SJCRH30 (cell line): ENCODE results near the gene ACTN4. TPM values are rescaled to one million over a fixed set of nuclear protein-coding genes. Genes with fewer than 3 reads are reported as not detected.

ENCODE experiments used
- DNase-seq, 2 experiments: peaks; one replicate each; pipeline ENCODE4 v3.0.0-alpha.2; 2015 to 2020
- H3K27ac ChIP-seq: fragments of 250-450 bp; sonication (Bioruptor Pico); 2 replicates; pipeline ENCODE4 v1.5.1; 2020; ENCODE audit warnings: mild to moderate bottlenecking, moderate library complexity
- H3K27me3 ChIP-seq: fragments of 250-450 bp; sonication (Bioruptor Pico); 2 replicates; pipeline ENCODE4 v1.5.1; 2020; ENCODE audit warnings: mild to moderate bottlenecking, moderate library complexity
- H3K36me3 ChIP-seq: fragments of 250-450 bp; sonication (Bioruptor Pico); 2 replicates; pipeline ENCODE4 v1.5.1; 2020; ENCODE audit warnings: mild to moderate bottlenecking, moderate library complexity
- H3K4me1 ChIP-seq: fragments of 250-450 bp; sonication (Bioruptor Pico); 2 replicates; pipeline ENCODE4 v1.5.1; 2020; ENCODE audit warnings: mild to moderate bottlenecking, moderate library complexity
- H3K4me3 ChIP-seq: fragments of 250-450 bp; sonication (Bioruptor Pico); 2 replicates; pipeline ENCODE4 v1.5.1; 2020; ENCODE audit warnings: mild to moderate bottlenecking, moderate library complexity
- H3K9me3 ChIP-seq: fragments of 250-450 bp; sonication (Bioruptor Pico); replicated peaks from 2 replicates; pipeline ENCODE4 v1.5.1; 2020; ENCODE audit warnings: mild to moderate bottlenecking, moderate library complexity
- total RNA-seq: library from RNA; depleted of rRNA; stranded (reverse); fragments of >200 nt; shearing (Covaris generic); gene quantifications from 2 replicates; pipeline ENCODE4 v1.2.3, GENCODE V29; 2014

The ACTN4 gene
- total RNA-seq, 1 experiment from 2014 or later = 192 TPM

GRCh38 chr19:38684862-38685665, 37.6 kb downstream of the ACTN4 start:
- Histone ChIP-seq H3K4me3 (no peak overlapping the region), H3K4me1 (peaks cover 33% of the 10 kb centered on the region)

DNA sequence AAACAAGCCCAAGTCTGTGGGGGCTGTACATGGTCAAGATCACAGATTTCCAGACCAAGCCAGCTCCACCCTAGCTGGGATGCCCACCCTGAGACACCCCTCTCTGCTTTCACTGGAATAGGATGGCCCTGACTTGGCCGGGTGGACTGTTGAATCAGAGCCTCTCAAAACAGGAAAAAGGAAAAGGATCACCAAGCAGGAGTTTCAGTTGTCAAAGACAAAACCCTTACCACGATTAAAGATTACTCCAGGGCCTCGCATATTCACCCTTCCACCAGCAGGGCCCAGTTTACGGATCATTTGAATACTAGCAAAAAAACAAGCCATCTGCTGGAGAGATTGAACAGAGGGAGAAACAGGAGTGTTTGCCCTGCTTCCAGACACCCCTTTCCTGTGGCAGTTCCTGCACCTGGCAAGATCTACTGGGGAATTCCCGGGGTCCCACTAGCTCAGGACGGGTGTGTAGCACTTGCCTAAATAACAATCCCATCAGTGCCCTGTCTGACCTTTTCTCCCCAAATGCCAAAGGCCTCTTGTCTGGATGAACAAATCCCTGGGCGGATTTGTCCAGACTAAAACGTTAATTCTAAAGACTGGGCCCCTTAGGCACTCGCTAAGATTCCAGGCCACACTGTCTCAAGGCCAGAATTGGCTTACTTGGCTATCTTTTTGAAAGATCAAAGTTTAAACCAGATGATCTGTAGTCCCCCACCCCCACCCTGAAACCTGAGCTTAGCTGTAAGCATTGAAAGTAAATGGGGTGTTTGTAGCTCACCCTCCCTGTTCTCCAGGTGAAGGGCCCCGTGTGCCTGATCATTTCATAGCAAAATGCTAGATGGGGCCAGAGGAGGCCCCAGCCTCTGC, 38.4 kb downstream of the ACTN4 start:
- H3K4me3 ChIP-seq = no peak overlapping the region
- no peak for DNase-seq
- H3K27me3 ChIP-seq = no peaks in the 10 kb centered on the region
- no peaks in the 10 kb centered on the region for H3K9me3 ChIP-seq
- no peak overlapping the region for H3K27ac ChIP-seq
- peaks cover 33% of the 10 kb centered on the region for H3K4me1 ChIP-seq
- peaks cover 12% of the 10 kb centered on the region for H3K36me3 ChIP-seq

More at GRCh38 chr19:38684862-38685665, 37.6 kb downstream of the ACTN4 start:
- no peaks in the 10 kb centered on the region for H3K9me3 ChIP-seq
- H3K27me3 ChIP-seq = no peaks in the 10 kb centered on the region
- no peak for DNase-seq
- H3K27ac ChIP-seq = no peak overlapping the region
- H3K36me3 ChIP-seq = peaks cover 12% of the 10 kb centered on the region

- peaks cover 33% of the 10 kb centered on the region for H3K4me1 ChIP-seq
- DNase-seq = no peak
- peaks cover 10% of the 10 kb centered on the region for H3K36me3 ChIP-seq
- H3K27me3 ChIP-seq = no peaks in the 10 kb centered on the region
- no peak overlapping the region for H3K4me3 ChIP-seq
- no peaks in the 10 kb centered on the region for H3K9me3 ChIP-seq
- H3K27ac ChIP-seq = no peak overlapping the region
Measured at GRCh38 chr19:38686530-38686888, 39.1 kb downstream of the ACTN4 start.

DNA sequence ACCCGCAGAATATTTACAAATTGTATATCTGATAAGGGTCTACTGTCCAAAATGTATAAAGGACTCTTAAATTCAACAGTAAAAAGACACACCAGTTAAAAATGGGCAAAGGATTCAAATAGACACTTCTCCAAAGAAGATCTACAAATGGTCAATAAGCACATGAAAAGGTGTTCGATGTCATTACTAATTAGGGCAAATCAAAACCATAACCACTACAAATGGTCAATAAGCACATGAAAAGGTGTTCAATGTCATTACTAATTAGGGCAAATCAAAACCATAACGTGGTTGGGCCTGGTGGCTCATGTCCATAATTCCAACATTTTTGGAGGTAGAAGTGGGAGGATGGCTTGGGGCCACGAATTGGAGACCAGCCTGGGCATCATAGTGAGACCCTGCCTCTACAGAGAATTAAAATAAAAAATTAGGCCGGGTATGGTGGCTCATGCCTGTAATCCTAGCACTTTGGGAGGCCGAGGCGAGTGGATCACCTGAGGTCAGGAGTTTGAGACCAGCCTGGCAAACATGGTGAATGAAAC, 40.5 kb downstream of the ACTN4 start:
- H3K36me3 ChIP-seq = peaks cover 10% of the 10 kb centered on the region
- no peak for DNase-seq
- H3K27ac ChIP-seq = no peak overlapping the region
- H3K4me3 ChIP-seq = no peak overlapping the region
- no peaks in the 10 kb centered on the region for H3K9me3 ChIP-seq
- no peaks in the 10 kb centered on the region for H3K27me3 ChIP-seq
- H3K4me1 ChIP-seq = peaks cover 45% of the 10 kb centered on the region

DNA sequence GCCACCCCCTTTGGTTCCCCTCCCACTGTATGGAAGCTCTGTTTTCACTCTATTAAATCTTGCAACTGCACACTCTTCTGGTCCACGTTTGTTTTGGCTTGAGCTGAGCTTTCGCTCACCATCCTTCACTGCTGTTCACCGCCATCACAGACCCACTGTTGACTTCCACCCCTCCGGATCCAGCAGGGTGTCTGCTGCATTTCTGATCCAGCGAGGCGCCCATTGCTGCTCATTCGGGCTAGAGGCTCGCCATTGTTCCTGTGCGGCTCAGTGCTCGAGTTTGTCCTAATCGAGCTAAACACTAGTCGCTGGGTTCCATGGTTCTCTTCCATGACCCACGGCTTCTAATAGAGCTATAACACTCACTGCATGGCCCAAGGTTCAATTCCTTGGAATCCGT, 42.7 kb downstream of the ACTN4 start:
- H3K36me3 ChIP-seq = peaks cover 15% of the 10 kb centered on the region

DNA sequence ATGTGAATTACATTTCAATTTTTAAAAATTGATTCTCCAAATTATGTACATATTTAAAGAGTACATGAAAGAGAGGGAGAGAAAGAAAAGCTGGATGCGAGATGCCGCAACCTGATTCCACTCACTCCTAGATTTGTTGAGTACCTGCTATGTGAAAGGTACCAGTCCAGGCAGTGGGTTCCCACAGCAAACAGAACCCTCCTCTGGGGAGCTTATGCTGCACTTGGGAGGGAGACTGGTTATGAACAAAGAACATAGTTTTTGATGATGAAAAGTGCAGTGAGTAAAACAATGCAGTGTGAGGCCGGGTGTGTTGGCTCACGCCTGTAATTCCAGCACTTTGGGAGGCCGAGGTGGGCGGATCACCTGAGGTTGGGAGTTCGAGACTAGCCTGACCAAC, 43.4 kb downstream of the ACTN4 start:
- Histone ChIP-seq H3K27me3 (no peaks in the 10 kb centered on the region), H3K27ac (no peak overlapping the region), H3K4me1 (peaks cover 37% of the 10 kb centered on the region), H3K36me3 (peaks cover 16% of the 10 kb centered on the region), H3K4me3 (no peak overlapping the region), H3K9me3 (no peaks in the 10 kb centered on the region)
- no peak for DNase-seq

More for the DNA sequence above, 42.7 kb downstream of the ACTN4 start:
- Histone ChIP-seq H3K9me3 (no peaks in the 10 kb centered on the region), H3K27ac (no peak overlapping the region), H3K4me1 (peaks cover 44% of the 10 kb centered on the region), H3K27me3 (no peaks in the 10 kb centered on the region), H3K4me3 (no peak overlapping the region)
- no peak for DNase-seq

DNA sequence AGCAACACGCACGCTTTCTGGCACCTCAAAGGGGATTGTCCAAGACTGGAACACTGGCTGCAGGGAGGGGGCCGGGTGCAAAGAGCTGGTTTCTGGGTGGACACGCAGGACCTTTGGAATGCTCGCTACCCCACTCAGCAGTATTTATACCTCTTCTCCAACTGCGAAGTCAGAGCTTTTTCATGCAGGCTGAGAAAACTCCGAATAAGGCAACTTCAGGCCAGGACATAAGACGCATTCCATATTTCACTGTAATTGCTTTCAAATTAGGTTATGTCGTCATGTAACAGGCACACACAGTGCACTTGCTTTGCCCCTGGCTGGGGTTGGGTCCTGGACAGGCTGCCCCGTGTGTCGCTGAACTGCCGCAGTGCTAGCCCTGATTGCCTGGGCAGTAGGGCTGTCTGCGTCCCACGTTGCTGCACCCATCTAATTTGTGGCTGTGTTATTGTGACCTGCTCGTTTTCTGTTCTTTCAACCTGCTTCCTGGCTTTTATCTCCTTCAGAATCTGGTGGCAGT, 44.5 kb downstream of the ACTN4 start:
- no peak for DNase-seq

GRCh38 chr19:38692458-38693379, 45.3 kb downstream of the ACTN4 start:
- peak overlapping the region; percentile 85 for H3K27ac ChIP-seq
- peaks cover 21% of the 10 kb centered on the region for H3K36me3 ChIP-seq
- H3K9me3 ChIP-seq = no peaks in the 10 kb centered on the region
- DNase-seq = no peak
- H3K27me3 ChIP-seq = no peaks in the 10 kb centered on the region
- H3K4me1 ChIP-seq = peaks cover 34% of the 10 kb centered on the region
- H3K4me3 ChIP-seq = peak overlapping the region; percentile 13

More for the DNA sequence above, 44.5 kb downstream of the ACTN4 start:
- H3K4me1 ChIP-seq = peaks cover 34% of the 10 kb centered on the region
- H3K4me3 ChIP-seq = no peak overlapping the region
- H3K27me3 ChIP-seq = no peaks in the 10 kb centered on the region
- peaks cover 22% of the 10 kb centered on the region for H3K36me3 ChIP-seq
- H3K27ac ChIP-seq = no peak overlapping the region; the same call in 1 of the 2 replicates
- no peaks in the 10 kb centered on the region for H3K9me3 ChIP-seq

- H3K27ac ChIP-seq = peak overlapping the region; percentile 85
- peaks cover 34% of the 10 kb centered on the region for H3K4me1 ChIP-seq
- peak; percentile 93 to 94 for DNase-seq
- H3K36me3 ChIP-seq = peaks cover 18% of the 10 kb centered on the region
- H3K27me3 ChIP-seq = no peaks in the 10 kb centered on the region
- no peaks in the 10 kb centered on the region for H3K9me3 ChIP-seq
- peak overlapping the region; percentile 13 for H3K4me3 ChIP-seq
Measured at GRCh38 chr19:38693380-38694223, 46.2 kb downstream of the ACTN4 start.

DNA sequence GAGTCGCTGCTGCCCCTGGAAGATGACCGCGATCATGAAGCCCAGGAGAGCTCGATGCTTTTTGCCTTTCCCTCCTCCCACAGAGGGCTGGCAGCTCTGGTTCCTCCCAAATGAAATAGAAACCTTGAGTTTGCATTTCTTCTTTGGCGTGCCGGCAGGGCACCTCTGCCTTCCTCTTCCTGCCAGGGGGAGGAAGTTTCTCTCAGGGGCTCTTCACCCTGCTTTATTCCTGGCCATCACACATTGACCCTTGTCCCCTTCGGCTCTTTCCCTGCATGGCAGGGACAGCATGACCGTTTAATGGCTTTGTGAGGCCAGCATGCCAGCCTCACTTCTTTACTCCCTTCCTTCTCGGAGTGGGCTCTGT, 47.9 kb downstream of the ACTN4 start:
- H3K4me3 ChIP-seq = no peak overlapping the region
- H3K4me1 ChIP-seq = peaks cover 34% of the 10 kb centered on the region
- no peak overlapping the region for H3K27ac ChIP-seq
- no peaks in the 10 kb centered on the region for H3K27me3 ChIP-seq
- DNase-seq = no peak
- peaks cover 16% of the 10 kb centered on the region; the same call in 1 of the 2 replicates for H3K36me3 ChIP-seq
- H3K9me3 ChIP-seq = no peaks in the 10 kb centered on the region

DNA sequence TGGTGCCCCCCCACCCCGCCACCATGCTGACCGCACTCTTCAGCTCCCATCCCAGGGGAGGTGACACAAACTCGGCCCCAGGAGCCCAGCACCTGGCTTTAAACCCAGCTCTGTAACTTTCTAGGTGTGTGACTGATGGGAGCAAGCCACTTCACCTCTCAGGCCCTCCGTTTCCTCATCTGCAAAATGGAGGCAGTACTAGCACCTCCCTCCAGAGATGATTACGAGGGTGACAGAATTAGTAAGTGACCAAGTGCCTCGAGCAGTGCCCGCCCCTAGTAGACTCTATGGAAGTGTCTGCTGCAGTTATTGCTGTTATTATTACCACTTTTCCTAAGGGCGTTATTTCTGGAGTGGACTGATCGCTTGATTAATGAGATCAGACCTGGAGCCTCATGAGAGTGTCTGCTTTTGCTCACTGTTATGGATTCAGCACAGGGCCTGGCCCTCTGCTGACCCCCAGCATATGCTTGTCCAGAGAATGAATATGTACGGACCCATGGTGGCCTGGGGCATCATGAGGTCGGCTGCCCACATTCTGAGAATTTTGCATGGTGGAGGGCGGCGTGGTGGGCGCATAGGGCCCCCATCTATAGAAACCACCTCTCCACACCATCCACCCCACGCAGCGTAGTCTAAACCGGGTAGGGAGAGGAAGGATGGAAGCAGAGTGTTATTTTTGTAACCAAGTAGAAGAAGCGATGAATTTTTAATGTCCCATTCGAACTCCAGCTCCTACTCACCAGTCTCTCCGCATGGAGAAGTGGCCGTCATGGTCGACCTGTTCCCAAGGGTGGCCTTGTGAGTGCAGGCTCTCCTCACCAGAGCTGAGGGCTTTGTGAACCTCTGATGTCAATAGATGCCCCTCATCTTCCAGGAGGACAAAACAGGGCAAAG, 48.6 kb downstream of the ACTN4 start:
- H3K4me3 ChIP-seq = no peak overlapping the region
- DNase-seq = no peak
- no peaks in the 10 kb centered on the region for H3K27me3 ChIP-seq
- peaks cover 22% of the 10 kb centered on the region for H3K36me3 ChIP-seq
- no peaks in the 10 kb centered on the region for H3K9me3 ChIP-seq
- H3K27ac ChIP-seq = no peak overlapping the region
- peaks cover 34% of the 10 kb centered on the region for H3K4me1 ChIP-seq

GRCh38 chr19:38696729-38697055, 49.2 kb downstream of the ACTN4 start:
- H3K4me1 ChIP-seq = peaks cover 38% of the 10 kb centered on the region
- DNase-seq = no peak
- H3K4me3 ChIP-seq = no peak overlapping the region
- H3K27me3 ChIP-seq = no peaks in the 10 kb centered on the region
- peaks cover 22% of the 10 kb centered on the region for H3K36me3 ChIP-seq
- no peak overlapping the region for H3K27ac ChIP-seq
- H3K9me3 ChIP-seq = no peaks in the 10 kb centered on the region

GRCh38 chr19:38697197-38697596, 49.7 kb downstream of the ACTN4 start:
- H3K4me3 ChIP-seq = no peak overlapping the region
- DNase-seq = no peak
- H3K9me3 ChIP-seq = no peaks in the 10 kb centered on the region
- no peak overlapping the region for H3K27ac ChIP-seq
- H3K36me3 ChIP-seq = peaks cover 22% of the 10 kb centered on the region
- H3K27me3 ChIP-seq = no peaks in the 10 kb centered on the region
- peaks cover 38% of the 10 kb centered on the region for H3K4me1 ChIP-seq
